ENCODE measurements around the gene BRD3OS. TPM values are rescaled to one million over a fixed set of nuclear protein-coding genes. Genes with fewer than 3 reads are reported as not detected.

The BRD3OS gene
- total RNA-seq, 1 donor from 2014 or later = 14.3 TPM

GRCh38 chr9:133991214-133991921, 33.9 kb upstream of the BRD3OS start:
- no peak for TF ChIP-seq CTCF (IDR thresholded peaks at IDR 0.05; ENCODE audit: unreplicated experiment)
- Mint-ChIP-seq H3K4me3 (peak overlapping the region; percentile 88), H3K4me1 (peaks cover 23% of the 10 kb centered on the region), H3K27ac (peak overlapping the region; percentile 87), H3K36me3 (no peaks in the 10 kb centered on the region), H3K27me3 (ENCODE audit: low read depth) (peaks cover 4% of the 10 kb centered on the region), H3K9me3 (no peaks in the 10 kb centered on the region)
- DNase-seq (ENCODE audit: low spot score in 2 of 2, unreplicated experiment in 2 of 2) = no peak

- DNase-seq (ENCODE audit: low spot score in 2 of 2, unreplicated experiment in 2 of 2) = peak in 1 of 2 experiments; percentile 58
- Mint-ChIP-seq H3K9me3 (no peaks in the 10 kb centered on the region), H3K4me1 (peaks cover 23% of the 10 kb centered on the region), H3K36me3 (no peaks in the 10 kb centered on the region), H3K4me3 (peak within 1 kb of the TSS; percentile 88), H3K27ac (peak within 1 kb of the TSS; percentile 87), H3K27me3 (ENCODE audit: low read depth) (peaks cover 8% of the 10 kb centered on the region)
- TF ChIP-seq CTCF (IDR thresholded peaks at IDR 0.05; ENCODE audit: unreplicated experiment) = no peak
Measured at GRCh38 chr9:133991964-133992779, 33.1 kb upstream of the BRD3OS start, which contains the start of gene VAV2. Gene VAV2, minus strand, starts transcription at chr9:133992324. Its CDS starts 46 bp downstream, at chr9:133992278.

- peaks cover 23% of the 10 kb centered on the region for H3K4me1 Mint-ChIP-seq
- no peak for TF ChIP-seq CTCF (IDR thresholded peaks at IDR 0.05; ENCODE audit: unreplicated experiment)
- H3K9me3 Mint-ChIP-seq = no peaks in the 10 kb centered on the region
- no peaks in the 10 kb centered on the region for H3K36me3 Mint-ChIP-seq
- DNase-seq (ENCODE audit: low spot score in 2 of 2, unreplicated experiment in 2 of 2) = peak; percentile 71 to 73
- peaks cover 8% of the 10 kb centered on the region for H3K27me3 Mint-ChIP-seq (ENCODE audit: low read depth)
- H3K4me3 Mint-ChIP-seq = peak overlapping the region; percentile 71
- H3K27ac Mint-ChIP-seq = peak overlapping the region; percentile 39
Measured at GRCh38 chr9:133992780-133993634, 32.3 kb upstream of the BRD3OS start.

- Mint-ChIP-seq H3K4me1 (peaks cover 23% of the 10 kb centered on the region), H3K27ac (peak overlapping the region; percentile 39), H3K27me3 (ENCODE audit: low read depth) (peaks cover 8% of the 10 kb centered on the region), H3K4me3 (peak overlapping the region; percentile 71), H3K9me3 (no peaks in the 10 kb centered on the region), H3K36me3 (no peaks in the 10 kb centered on the region)
- no peak for TF ChIP-seq CTCF (IDR thresholded peaks at IDR 0.05; ENCODE audit: unreplicated experiment)
- DNase-seq (ENCODE audit: low spot score in 2 of 2, unreplicated experiment in 2 of 2) = no peak
Measured at GRCh38 chr9:133993635-133994253, 31.5 kb upstream of the BRD3OS start.
